K562 (cell line): ENCODE results near the gene CCDC201. TPM values are rescaled to one million over a fixed set of nuclear protein-coding genes. Genes with fewer than 3 reads are reported as not detected.

ENCODE experiments used
- ATAC-seq: fragments of 200-7000 bp; cut with Tn5 transposase; 3 replicates; pipeline ENCODE4 v1.9.1; 2020; ENCODE audit warnings: moderate library complexity
- BruUV-seq: library from RNA; stranded (reverse); fragments of 400-500 nt; replicated peaks from 2 replicates; lab custom pipeline; 2021; lab: Mats Ljungman, UMichigan
- CTCF ChIA-PET: fragments of 300-600 bp; formaldehyde crosslinking; extraction: SDS; loops from one replicate; lab custom pipeline; 2021; ENCODE audit warnings: low intra/inter-chr PET ratio; lab: Yijun Ruan, JAX
- POLR2A ChIA-PET: fragments of 300-600, 350-650 bp; sonication (Branson Sonifier 250); formaldehyde crosslinking; extraction: SDS; loops from one replicate; lab custom pipeline; 2021; ENCODE audit warnings: antibody characterized with exemption, inconsistent platforms; lab: Yijun Ruan, JAX
- DNase-seq, 4 experiments: peaks; one replicate each; pipeline versions ENCODE4 v3.0.0 to v3.0.0-alpha.2; 2011 to 2018; ENCODE audit warnings: low spot score in 3 of 4, mixed read lengths in 3 of 4; ENCODE audit errors: extremely low read depth in 1 of 4
- FAIRE-seq: peaks from 2 replicates; lab custom pipeline; 2011; peaks lifted over from hg19 to GRCh38; lab: Jason Lieb, UNC
- H2AFZ ChIP-seq: 2 replicates; pipeline ENCODE4 v1.6.0; 2011; ENCODE audit warnings: low read depth, low read length, control low read depth, inconsistent platforms
- H3K27ac ChIP-seq: fragments of 200-600 bp; 3 replicates; pipeline ENCODE4 v1.8.0; 2011; ENCODE audit warnings: low read depth, mild to moderate bottlenecking, control low read depth, inconsistent platforms, low read length, moderate library complexity, mixed read lengths; ENCODE audit errors: extremely low read depth
- H3K27me3 ChIP-seq, 2 experiments: fragments of 300-600 bp in 1 of 2; 2 replicates in 1 of 2; 3 replicates in 1 of 2; pipeline versions ENCODE4 v1.6.0 to v1.8.0; 2011; ENCODE audit warnings: inconsistent platforms in 2 of 2, low read length in 2 of 2, mild to moderate bottlenecking in 1 of 2, mixed read lengths in 1 of 2, moderate library complexity in 1 of 2; ENCODE audit not compliant: control insufficient read depth in 2 of 2, insufficient read depth in 2 of 2
- H3K36me3 ChIP-seq: fragments of 300-600 bp; 3 replicates; pipeline ENCODE4 v1.8.0; 2011; ENCODE audit warnings: mild to moderate bottlenecking, low read length, inconsistent platforms; ENCODE audit not compliant: control insufficient read depth, insufficient read depth
- H3K4me1 ChIP-seq, 2 experiments: fragments of 200-600 bp in 1 of 2; replicated peaks in 1 of 2; 2 replicates in 1 of 2; 3 replicates in 1 of 2; pipeline versions ENCODE4 v1.5.1 to v1.8.0; 2011; ENCODE audit warnings: inconsistent platforms in 2 of 2, low read length in 2 of 2, mild to moderate bottlenecking in 1 of 2, mixed read lengths in 1 of 2, moderate library complexity in 1 of 2; ENCODE audit not compliant: control insufficient read depth in 2 of 2, insufficient read depth in 2 of 2
- H3K4me2 ChIP-seq: 2 replicates; pipeline ENCODE4 v1.6.1; 2011; ENCODE audit warnings: low read length, control low read depth, inconsistent platforms, mixed read lengths; ENCODE audit not compliant: insufficient read depth
- H3K4me3 ChIP-seq: fragments of 200-600 bp; sonication (generic), shearing (Covaris generic); 2 replicates; pipeline ENCODE4 v1.5.1; 2016; ENCODE audit warnings: control low read depth, inconsistent platforms
- H3K79me2 ChIP-seq: fragments of 200-600 bp; 3 replicates; pipeline ENCODE4 v1.8.0; 2011; ENCODE audit warnings: low read length, inconsistent platforms; ENCODE audit not compliant: control insufficient read depth, insufficient read depth
- H3K9ac ChIP-seq, 2 experiments: 2 replicates each; pipeline versions ENCODE4 v1.6.0 to v1.6.1; 2011; ENCODE audit warnings: low read depth in 2 of 2, low read length in 2 of 2, control low read depth in 1 of 2, inconsistent platforms in 1 of 2, mild to moderate bottlenecking in 1 of 2, mixed read lengths in 1 of 2; ENCODE audit not compliant: insufficient read depth in 1 of 2
- H3K9me1 ChIP-seq: one replicate; pipeline ENCODE4 v1.6.0; 2011; ENCODE audit warnings: inconsistent platforms, mild to moderate bottlenecking, low read length, moderate library complexity; ENCODE audit not compliant: control insufficient read depth, insufficient read depth
- H3K9me3 ChIP-seq: replicated peaks from 2 replicates; pipeline ENCODE4 v1.5.1; 2011; ENCODE audit warnings: low read depth, low read length, inconsistent platforms; ENCODE audit not compliant: control insufficient read depth, insufficient read depth
- H4K20me1 ChIP-seq: replicated peaks from 2 replicates; pipeline ENCODE4 v1.6.1; 2011; ENCODE audit warnings: low read length, inconsistent platforms, mixed read lengths; ENCODE audit not compliant: control insufficient read depth, insufficient read depth
- ARID1B ChIP-seq: fragments of 450-650 bp; IDR thresholded peaks from 2 replicates; pipeline ENCODE4 v1.6.1; 2016; ENCODE audit warnings: antibody characterized with exemption, mild to moderate bottlenecking, inconsistent platforms
- ARID2 ChIP-seq: fragments of 450-650 bp; IDR thresholded peaks from 2 replicates; pipeline ENCODE4 v1.6.1; 2017; ENCODE audit warnings: antibody characterized with exemption, mild to moderate bottlenecking
- CBX8 ChIP-seq: fragments of 200-600 bp; sonication (generic); IDR thresholded peaks from 2 replicates; pipeline ENCODE4 v1.6.1; 2012; ENCODE audit warnings: borderline replicate concordance, mixed run types, low read depth, mild to moderate bottlenecking, moderate library complexity, mixed read lengths, low read length, control low read depth, inconsistent platforms; ENCODE audit not compliant: poor library complexity, severe bottlenecking; ENCODE audit errors: extremely low read depth
- DLX4 ChIP-seq: fragments of 250-450 bp; sonication (Bioruptor Pico); IDR thresholded peaks from 2 replicates; pipeline ENCODE4 v1.6.1; 2021; ENCODE audit warnings: mild to moderate bottlenecking
- GATA2 ChIP-seq: sonication (generic); formaldehyde crosslinking; IDR thresholded peaks from 2 replicates; pipeline ENCODE4 v1.4.0; 2020; ENCODE audit warnings: mild to moderate bottlenecking, missing genetic modification reagents
- GATAD2B ChIP-seq: fragments of 450-650 bp; IDR thresholded peaks from 2 replicates; pipeline ENCODE4 v1.6.1; 2017; ENCODE audit warnings: mild to moderate bottlenecking, borderline replicate concordance
- HNRNPUL1 ChIP-seq: fragments of 200-400 bp; formaldehyde crosslinking; IDR thresholded peaks from 2 replicates; pipeline ENCODE4 v1.6.1; 2017; ENCODE audit warnings: low read length
- MEIS2 ChIP-seq: fragments of 450-650 bp; IDR thresholded peaks from 2 replicates; pipeline ENCODE4 v1.6.1; 2014; ENCODE audit warnings: mild to moderate bottlenecking; ENCODE audit not compliant: partially characterized antibody
- SMAD3 ChIP-seq: fragments of 450-650 bp; formaldehyde crosslinking; conservative IDR thresholded peaks from 2 replicates; pipeline ENCODE4 v1.4.0; 2020; ENCODE audit warnings: mild to moderate bottlenecking
- YBX1 ChIP-seq: fragments of 450-650 bp; IDR thresholded peaks from 2 replicates; pipeline ENCODE4 v1.7.1; 2016; ENCODE audit warnings: mild to moderate bottlenecking
- ZBED1 ChIP-seq: IDR thresholded peaks from 2 replicates; pipeline ENCODE4 v1.6.1; 2014
- ZNF174 ChIP-seq: fragments of 250-450 bp; sonication (Bioruptor Pico); IDR thresholded peaks from 2 replicates; pipeline ENCODE4 v1.4.0; 2020; ENCODE audit warnings: mild to moderate bottlenecking
- ZNF347 ChIP-seq: fragments of 450-650 bp; formaldehyde crosslinking; IDR thresholded peaks from 2 replicates; pipeline ENCODE4 v1.4.0; 2020; ENCODE audit warnings: low read depth, mild to moderate bottlenecking, moderate library complexity
- ZNF740 ChIP-seq, 3 experiments: fragments of 200-800 bp in 1 of 3; sonication (Bioruptor generic) in 1 of 3; sonication (generic) in 1 of 3; formaldehyde crosslinking in 1 of 3; IDR thresholded peaks; 2 replicates each; pipeline versions ENCODE4 v1.6.1 to v1.8.0; 2016 to 2022; ENCODE audit warnings: mild to moderate bottlenecking in 2 of 3, missing compliant biosample characterization in 2 of 3, missing genetic modification characterization in 2 of 3, missing genetic modification reagents in 1 of 3
- WGBS: fragments of 100-300 bp; shearing (Covaris generic); methylation state at CpG from one replicate; pipeline ENCODE4 v1.1.6; 2016; ENCODE audit warnings: low coverage, mixed read lengths; ENCODE audit not compliant: insufficient coverage; ENCODE audit errors: missing lambda C conversion rate; 5-methylcytosine and 5-hydroxymethylcytosine counted together
- in situ Hi-C: fragments of 300-500 bp; cut with MboI; formaldehyde crosslinking; loops from 4 replicates; pipeline ENCODE4 v1.15.0; 2018; ENCODE audit warnings: inconsistent platforms, mixed read lengths
- intact Hi-C: fragments of 100-400 bp; cut with micrococcal nuclease; formaldehyde crosslinking; loops from 2 replicates; pipeline ENCODE4 v1.14.2; 2022
- polyA plus RNA-seq, 8 experiments: library from polyadenylated mRNA; depleted of rRNA in 4 of 8; stranded (reverse) in 5 of 8; unstranded in 3 of 8; fragments of >200 nt; fragmentation: Nextera tagmentation in 2 of 8; fragmentation: Illumina TruSeq in 1 of 8; extraction: Ambion mirVana in 2 of 8; extraction: Trizol in 1 of 8; gene quantifications; 2 replicates each; pipeline versions ENCODE4 v1.2.1 to v1.2.3, GENCODE V29; 2011 to 2014; ENCODE audit warnings: inconsistent platforms in 1 of 8, missing spikeins in 1 of 8
- total RNA-seq, 7 experiments: library from RNA; depleted of rRNA in 6 of 7; stranded (reverse); fragments of >200 nt in 6 of 7; fragmentation: Illumina TruSeq in 2 of 7; extraction: Trizol in 2 of 7; gene quantifications; 2 replicates each; pipeline versions ENCODE4 v1.2.1 to v1.2.3, GENCODE V29; 2011 to 2021; ENCODE audit warnings: low replicate concordance in 1 of 7

The CCDC201 gene
- total and polyA plus RNA-seq, 9 of the 15 experiments (the other 6 are each of a cell fraction or from before 2014, with no cell fraction given) = not detected

- Histone ChIP-seq H3K79me2 (no peaks in the 10 kb centered on the region), H3K9me3 (no peaks in the 10 kb centered on the region), H2AFZ (no peak overlapping the region), H3K4me3 (no peak overlapping the region), H3K4me1 (peaks cover 0 to 6% of the 10 kb centered on the region in 2 experiments; a peak in 2 of 5 replicates), H3K9ac (no peak overlapping the region), H3K27me3 (peaks cover 7 to 45% of the 10 kb centered on the region in 2 experiments; a peak in 4 of 5 replicates), H4K20me1 (no peaks in the 10 kb centered on the region), H3K36me3 (no peaks in the 10 kb centered on the region), H3K9me1 (no peaks in the 10 kb centered on the region), H3K27ac (no peak overlapping the region), H3K4me2 (no peak overlapping the region)
- no peak for FAIRE-seq
- no peak for DNase-seq
- WGBS = 0% methylated on average over 7 of the region's 7 CpGs
- no peak for ATAC-seq
- no TSS peak for BruUV-seq
- ChIA-PET CTCF (no interaction called here), POLR2A (no interaction called here)
- TF ChIP-seq HNRNPUL1 (no peak), MEIS2 (no peak), ARID2 (no peak), DLX4 (CRISPR knock-in tag) (no peak), ZBED1 (no peak), SMAD3 (no peak), GATAD2B (no peak), ZNF347 (CRISPR knock-in tag) (no peak), ARID1B (no peak), CBX8 (no peak), YBX1 (no peak), GATA2 (CRISPR knock-in tag) (no peak), ZNF740 (CRISPR knock-in tag; IDR thresholded peaks at IDR 0.05) (no peak), ZNF740 (tag; IDR thresholded peaks at IDR 0.05) (no peak), ZNF174 (CRISPR knock-in tag) (no peak)
- intact Hi-C loops (no loop called here), in situ Hi-C loops (no loop called here)
These were observed 12.5 kb upstream of the CCDC201 start for GRCh38 chr7:45885264-45885882.
